ENCODE data around the gene ATL1. TPM values are rescaled to one million over a fixed set of nuclear protein-coding genes. Genes with fewer than 3 reads are reported as not detected.

ATL1 gene
- total and polyA plus RNA-seq, 2 of the 13 experiments (the other 11 are each of a cell fraction or from before 2014, with no cell fraction given): 0.60 to 0.65 TPM

- in situ Hi-C loops (cut with HindIII; ENCODE audit: extremely low pct_ligation_motif_present, low pct_unique_long_range_greater_than_20kb): no loop called here
- Histone ChIP-seq H3K9ac (ENCODE audit: insufficient read depth, low read depth, low read length) (no peak overlapping the region), H3K79me2 (ENCODE audit: insufficient read depth, low read length) (no peaks in the 10 kb centered on the region), H3K4me2 (ENCODE audit: low read depth, low read length) (no peak overlapping the region), H3K36me3 (replicated peaks in 1 of 2; ENCODE audit: control insufficient read depth in 1 of 2, insufficient read depth in 2 of 2, low read length in 2 of 2) (no peaks in the 10 kb centered on the region), H3K27ac (ENCODE audit: extremely low read length, insufficient read depth, low read length) (no peak overlapping the region), H4K20me1 (ENCODE audit: insufficient read depth, low read length) (no peaks in the 10 kb centered on the region), H3K27me3 (ENCODE audit: control insufficient read depth in 1 of 2, insufficient read depth in 2 of 2, low read length in 2 of 2) (peaks cover 1 to 27% of the 10 kb centered on the region in 2 experiments), H3K4me1 (ENCODE audit: insufficient read depth, low read length) (peaks cover 9% of the 10 kb centered on the region), H2AFZ (ENCODE audit: low read length) (no peak overlapping the region), H3K9me3 (ENCODE audit: low read length) (no peaks in the 10 kb centered on the region), H3K4me3 (replicated peaks in 1 of 3; ENCODE audit: insufficient read depth in 1 of 3, low read depth in 2 of 3, low read length in 3 of 3) (no peak overlapping the region)
- ATAC-seq: no peak
- intact Hi-C loops (cut with micrococcal nuclease; ENCODE audit: unreplicated experiment): no loop called here
- no peak for DNase-seq (ENCODE audit: low spot score)
- TF ChIP-seq SP2 (CRISPR knock-in tag; IDR thresholded peaks at IDR 0.05) (no peak), ZNF670 (CRISPR knock-in tag; IDR thresholded peaks at IDR 0.05; ENCODE audit: borderline replicate concordance) (no peak), HHEX (CRISPR knock-in tag; IDR thresholded peaks at IDR 0.05) (no peak)
- WGBS (ENCODE audit: low lambda C conversion rate): 7% methylated on average over 1 of the region's 1 CpG
- no TSS peak for BruUV-seq (replicated peaks)
- CTCF ChIA-PET (ENCODE audit: low intra/inter-chr PET ratio, low total read pairs): no interaction called here
- no peak for FAIRE-seq
- POLR2A ChIA-PET: no interaction called here
Measured at GRCh38 chr14:50562841-50563240, 2.9 kb downstream of the ATL1 start.

GRCh38 chr14:50569714-50570274 lies 9.8 kb downstream of the ATL1 start:
- H3K4me3 ChIP-seq (replicated peaks in 1 of 3; ENCODE audit: insufficient read depth in 1 of 3, low read depth in 2 of 3, low read length in 3 of 3): no peak overlapping the region
- H3K36me3 ChIP-seq (replicated peaks in 1 of 2; ENCODE audit: control insufficient read depth in 1 of 2, insufficient read depth in 2 of 2, low read length in 2 of 2): no peaks in the 10 kb centered on the region
- no peak for TF ChIP-seq ZNF839 (CRISPR knock-in tag; IDR thresholded peaks at IDR 0.05; ENCODE audit: borderline replicate concordance)
- TF ChIP-seq PTBP1 (IDR thresholded peaks at IDR 0.05; ENCODE audit: low read depth, low read length, poor library complexity, severe bottlenecking): no peak
- no peak for TF ChIP-seq MAX (IDR thresholded peaks at IDR 0.05)
- no peak for TF ChIP-seq KLF12 (CRISPR knock-in tag; IDR thresholded peaks at IDR 0.05; ENCODE audit: borderline replicate concordance)
- no peak for TF ChIP-seq THAP8 (CRISPR knock-in tag; IDR thresholded peaks at IDR 0.05; ENCODE audit: borderline replicate concordance)
- TF ChIP-seq NFE2L1 (CRISPR knock-in tag; IDR thresholded peaks at IDR 0.05; ENCODE audit: borderline replicate concordance): no peak
- peaks cover 16% of the 10 kb centered on the region for H3K9me3 ChIP-seq (ENCODE audit: low read length)
- FAIRE-seq: no peak
- in situ Hi-C loops (cut with HindIII; ENCODE audit: extremely low pct_ligation_motif_present, low pct_unique_long_range_greater_than_20kb) (no loop called here), intact Hi-C loops (cut with micrococcal nuclease; ENCODE audit: unreplicated experiment) (no loop called here)
- no peak for DNase-seq (ENCODE audit: low spot score)
- H3K9ac ChIP-seq (ENCODE audit: insufficient read depth, low read depth, low read length): no peak overlapping the region
- no peak for ATAC-seq
- BruUV-seq (replicated peaks): no TSS peak
- H3K27ac ChIP-seq (ENCODE audit: extremely low read length, insufficient read depth, low read length): no peak overlapping the region
- no peaks in the 10 kb centered on the region for H3K79me2 ChIP-seq (ENCODE audit: insufficient read depth, low read length)
- H3K4me1 ChIP-seq (ENCODE audit: insufficient read depth, low read length): no peaks in the 10 kb centered on the region
- no peak overlapping the region for H3K4me2 ChIP-seq (ENCODE audit: low read depth, low read length)
- H2AFZ ChIP-seq (ENCODE audit: low read length): no peak overlapping the region
- no peaks in the 10 kb centered on the region for H4K20me1 ChIP-seq (ENCODE audit: insufficient read depth, low read length)
- H3K27me3 ChIP-seq (ENCODE audit: control insufficient read depth in 1 of 2, insufficient read depth in 2 of 2, low read length in 2 of 2): no peaks in the 10 kb centered on the region
- POLR2A ChIA-PET: no interaction called here
- CTCF ChIA-PET (ENCODE audit: low intra/inter-chr PET ratio, low total read pairs): no interaction called here

Data from HepG2 (cell line).